SH-SY5Y (cell line): Measurements from ENCODE around the gene BRPF1.

Experiments used
- GATA2 ChIP-seq: IDR thresholded peaks from 2 replicates; pipeline ENCODE4 v1.6.1; 2011; ENCODE audit warnings: mild to moderate bottlenecking, low read depth, low read length
- GATA3 ChIP-seq: IDR thresholded peaks from 2 replicates; pipeline ENCODE4 v1.6.1; 2011; ENCODE audit warnings: low read depth, mild to moderate bottlenecking, low read length, moderate library complexity

GRCh38 chr3:9712415-9712814, 19.1 kb upstream of the BRPF1 start:
- TF ChIP-seq GATA2, result no peak
- TF ChIP-seq GATA3, result no peak
